ENCODE results near the gene GSE1.

GSE1 gene

DNA sequence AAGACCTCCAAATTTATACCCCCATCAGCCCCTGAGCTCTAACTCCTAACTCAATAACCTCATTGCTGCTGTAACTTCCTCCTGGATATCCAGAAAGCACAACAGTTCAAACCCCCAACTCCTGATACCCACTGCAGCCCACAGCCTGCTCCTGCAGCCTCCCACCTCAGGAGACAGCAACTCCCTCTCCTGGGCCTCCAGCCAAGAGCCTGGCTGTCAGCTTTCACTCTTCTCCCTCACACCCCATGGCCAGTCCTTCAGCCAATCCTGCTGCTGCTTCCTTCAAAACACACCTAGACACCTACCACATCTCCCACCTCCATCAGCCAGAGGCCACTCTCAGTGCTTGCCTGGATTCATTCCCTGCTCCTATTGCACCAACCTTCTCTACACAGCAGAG is 70.2 kb downstream of the GSE1 start:
- no peak for DNase-seq

GRCh38 chr16:85685251-85685650 is 72.1 kb downstream of the GSE1 start:
- DNase-seq, result no peak

DNA sequence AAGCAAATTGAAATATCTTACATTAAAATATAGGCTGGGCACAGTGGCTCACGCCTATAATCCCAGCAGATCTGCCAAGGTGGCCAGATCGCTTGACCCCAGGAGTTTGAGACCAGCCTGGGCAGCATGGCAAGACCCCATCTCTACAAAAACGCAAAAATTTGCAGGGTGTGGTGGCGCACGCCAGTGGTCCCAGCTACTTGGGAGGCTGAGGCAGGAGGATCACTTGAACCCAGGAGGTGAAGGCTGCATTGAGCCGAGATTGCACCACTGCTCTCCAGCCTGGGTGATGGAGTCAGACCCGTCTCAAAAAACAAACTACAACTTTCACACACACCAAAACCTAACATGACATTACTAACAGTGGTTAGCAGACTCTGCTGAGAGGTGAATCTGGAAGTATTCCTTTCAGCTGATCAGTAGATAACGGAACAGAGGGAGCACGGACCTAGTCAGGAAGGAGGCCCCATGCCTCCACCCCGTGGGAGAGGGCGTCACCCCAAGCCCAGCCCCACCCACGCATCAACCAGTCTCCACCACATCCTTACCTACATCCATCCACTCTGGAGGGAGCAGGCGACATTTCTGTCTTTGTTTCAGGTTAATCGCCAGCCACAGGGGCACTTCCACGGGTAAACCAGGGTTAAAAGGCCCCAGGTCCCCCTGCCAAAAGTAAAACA is 73.9 kb downstream of the GSE1 start:
- DNase-seq, result no peak

GRCh38 chr16:85687651-85688471 is 74.7 kb downstream of the GSE1 start:
- no peak for DNase-seq

GRCh38 chr16:85688586-85689284 is 75.6 kb downstream of the GSE1 start, which contains the start of gene GINS2:
TSS of gene GINS2 (minus strand) at chr16:85688954. CDS start at chr16:85688898, 56 bp downstream.
- DNase-seq, result peak; percentile 75 to 81

DNA sequence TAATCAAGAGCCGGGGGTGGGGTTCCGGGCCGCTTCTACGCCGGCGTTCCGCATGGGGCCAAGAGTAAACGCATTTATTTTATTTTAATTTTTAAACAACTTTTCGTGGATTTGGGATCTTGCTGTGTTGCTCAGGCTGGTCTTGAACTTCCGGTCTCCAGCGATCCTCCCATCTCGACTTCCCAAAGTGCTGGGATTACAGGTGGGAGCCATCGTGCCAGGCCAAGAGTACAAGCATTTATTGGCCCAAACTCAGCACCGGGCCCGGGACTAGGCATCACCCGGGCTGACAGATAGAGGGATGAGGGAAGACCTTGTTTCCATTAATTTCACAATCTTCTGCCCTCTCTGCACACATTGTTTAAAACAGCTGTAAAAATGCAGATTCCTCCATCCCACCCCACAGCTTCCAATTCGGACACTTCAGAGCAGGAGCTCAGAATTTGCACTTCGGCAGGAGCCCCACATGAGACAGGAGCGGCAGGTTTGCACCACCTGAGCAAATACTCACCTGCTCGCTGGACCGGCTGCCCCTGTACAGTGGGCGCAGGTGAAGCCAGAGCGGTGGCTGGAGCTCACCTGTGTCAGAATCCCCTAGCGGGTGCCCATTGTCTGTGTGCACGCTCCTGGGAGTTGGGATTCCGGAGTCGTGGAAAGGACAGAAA is 76.3 kb downstream of the GSE1 start:
- DNase-seq, result no peak

DNA sequence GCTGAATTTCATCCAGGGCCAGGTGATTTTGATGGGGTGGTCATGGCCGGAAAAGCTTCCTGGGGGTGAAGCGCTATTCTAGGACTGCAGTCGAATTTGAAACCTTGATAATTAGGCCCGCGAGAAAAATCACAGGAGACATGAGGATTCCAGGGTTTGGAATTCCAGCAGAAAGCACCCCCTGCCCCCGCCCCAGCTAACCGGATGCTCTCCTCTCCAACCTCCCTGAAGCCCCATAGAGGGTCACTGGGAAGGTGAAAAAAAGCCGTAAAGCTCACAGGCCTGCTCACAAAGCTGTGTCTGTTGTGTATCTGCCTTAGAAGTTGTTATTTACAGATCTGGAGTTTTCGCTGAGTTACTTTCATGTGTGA is 76.8 kb downstream of the GSE1 start:
- no peak for DNase-seq

GRCh38 chr16:85690469-85691064 is 77.4 kb downstream of the GSE1 start:
- no peak for DNase-seq

DNA sequence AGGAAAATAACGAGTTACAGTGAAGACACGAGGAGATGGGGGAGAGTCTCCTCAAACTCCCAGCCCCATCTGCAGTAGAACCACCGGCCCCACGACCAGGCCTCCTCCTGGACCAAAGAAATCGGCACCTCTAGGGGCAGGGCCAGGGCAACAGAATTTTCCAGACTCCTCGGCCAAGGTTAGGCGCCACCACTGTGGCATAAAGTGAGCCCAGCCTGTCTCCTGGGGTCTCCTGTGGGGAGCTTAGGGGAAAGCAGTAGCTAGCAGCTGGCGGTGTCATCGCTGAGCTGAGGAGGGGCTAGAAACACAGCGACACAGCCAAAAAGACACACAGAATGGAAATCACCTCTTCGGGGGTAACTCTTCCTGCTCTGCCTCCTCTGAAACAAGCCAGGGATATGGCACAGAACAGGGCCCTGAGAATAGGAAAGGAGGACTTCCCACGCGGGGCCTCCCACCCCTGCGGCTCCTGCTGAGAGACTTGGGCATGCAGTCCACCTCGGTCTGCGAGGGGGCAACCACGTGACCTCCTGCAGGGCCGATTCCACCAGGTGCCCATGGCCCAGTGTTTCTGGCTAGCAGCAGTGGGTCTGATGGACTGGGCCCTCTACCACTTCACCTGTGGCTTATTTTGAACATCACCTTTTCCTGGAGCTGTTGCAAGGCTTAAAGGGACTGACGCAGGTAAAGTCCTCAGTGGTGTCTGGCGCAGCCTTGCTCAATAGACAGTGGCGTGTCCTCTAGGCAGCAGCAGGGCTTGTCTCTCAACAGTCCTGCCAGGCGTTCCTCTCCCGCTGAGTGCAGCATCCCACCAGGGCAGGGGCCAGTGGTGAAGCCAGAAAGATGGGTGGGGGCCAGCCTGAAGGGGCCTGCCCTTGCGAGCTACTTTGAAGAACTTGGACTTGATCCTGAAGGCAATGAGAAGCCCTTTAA is 82.3 kb downstream of the GSE1 start:
- no peak for DNase-seq

DNA sequence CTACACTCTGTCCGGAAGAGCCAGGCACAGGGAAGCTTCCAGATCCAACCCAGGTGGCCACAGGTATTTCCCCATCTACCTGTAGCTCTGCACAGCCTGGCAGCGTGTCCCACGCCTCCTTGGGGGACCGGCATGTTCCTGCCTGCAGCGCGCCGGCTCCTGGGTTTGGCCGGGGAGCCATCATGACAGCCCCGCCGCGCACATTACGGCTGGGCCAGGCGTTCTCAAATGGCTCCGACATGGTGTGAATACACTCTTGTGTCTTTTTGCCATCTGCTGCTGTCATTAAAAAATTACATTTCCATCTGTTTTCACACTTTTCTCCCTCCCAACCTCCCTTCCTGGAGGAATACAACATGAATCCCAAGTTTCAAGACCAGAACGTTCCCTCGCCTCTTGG is 83.7 kb downstream of the GSE1 start:
- DNase-seq, result no peak

DNA sequence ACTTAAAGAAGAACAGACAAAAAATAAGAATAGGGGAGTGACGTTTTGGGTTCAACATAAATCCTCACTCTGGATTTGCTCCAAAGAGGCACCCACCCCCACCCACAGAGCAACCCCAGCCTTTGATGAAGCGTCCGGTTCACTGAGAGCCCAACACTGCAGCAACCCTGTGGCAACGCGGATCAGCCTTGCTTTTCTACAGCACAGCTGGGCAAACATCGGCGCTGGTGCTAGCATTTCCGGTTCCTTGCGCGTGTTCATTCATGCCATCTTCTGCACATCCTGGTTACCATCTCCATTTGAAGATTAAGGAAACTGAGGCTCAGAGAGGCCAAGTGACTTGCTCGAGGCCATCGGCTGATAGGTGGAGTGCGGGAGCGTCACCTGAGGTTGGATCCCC is 84.3 kb downstream of the GSE1 start:
- no peak for DNase-seq

DNA sequence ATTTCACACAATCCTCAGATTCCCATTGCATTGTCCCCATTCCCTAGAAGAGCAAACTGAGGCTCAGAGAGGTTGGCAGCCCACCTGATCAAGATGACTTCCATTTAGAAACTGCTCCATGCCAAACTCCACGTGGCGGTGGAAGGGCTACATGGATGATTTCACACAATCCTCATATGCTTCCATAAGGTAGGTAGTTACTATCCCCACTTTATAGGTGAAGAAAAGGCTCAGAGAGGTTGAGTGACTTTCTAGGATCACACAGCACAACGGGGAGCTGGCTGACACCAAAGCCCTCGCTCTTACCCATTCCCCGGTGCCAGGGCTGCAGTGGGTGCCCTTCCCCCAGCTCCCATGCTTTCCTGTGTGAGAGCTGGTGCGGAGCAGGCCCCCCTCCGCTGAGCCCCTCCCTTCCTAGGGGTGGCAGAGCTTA is 85.4 kb downstream of the GSE1 start:
- DNase-seq, result no peak

- DNase-seq, result no peak
Observed at GRCh38 chr16:85698935-85699558, 85.9 kb downstream of the GSE1 start.

- peak in 1 of 2 donors; percentile 25 for DNase-seq
Observed at GRCh38 chr16:85699628-85700027, 86.5 kb downstream of the GSE1 start.

DNA sequence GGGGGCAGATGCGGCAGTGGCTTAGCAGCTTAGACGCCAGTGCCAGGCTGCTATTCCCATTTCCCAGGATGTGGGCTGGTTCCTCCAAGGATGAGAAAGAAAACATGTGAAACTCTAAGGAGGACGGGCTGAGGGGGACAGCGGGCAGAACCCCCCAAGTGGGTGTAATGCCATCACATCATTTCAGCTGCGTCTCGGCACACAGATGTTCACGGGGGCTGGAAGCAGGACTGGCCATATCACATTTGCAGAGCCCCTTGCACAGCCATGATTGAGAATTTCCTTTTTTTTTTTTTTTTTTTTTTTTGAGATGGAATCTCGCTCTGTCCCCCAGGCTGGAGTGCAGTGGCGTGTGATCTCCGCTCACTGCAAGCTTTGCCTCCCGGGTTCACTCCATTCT is 90.9 kb downstream of the GSE1 start:
- no peak for DNase-seq

- no peak for DNase-seq
Observed at GRCh38 chr16:85704900-85705846, 92.1 kb downstream of the GSE1 start.

GRCh38 chr16:85706449-85707034 is 93.4 kb downstream of the GSE1 start:
- DNase-seq, result no peak

DNA sequence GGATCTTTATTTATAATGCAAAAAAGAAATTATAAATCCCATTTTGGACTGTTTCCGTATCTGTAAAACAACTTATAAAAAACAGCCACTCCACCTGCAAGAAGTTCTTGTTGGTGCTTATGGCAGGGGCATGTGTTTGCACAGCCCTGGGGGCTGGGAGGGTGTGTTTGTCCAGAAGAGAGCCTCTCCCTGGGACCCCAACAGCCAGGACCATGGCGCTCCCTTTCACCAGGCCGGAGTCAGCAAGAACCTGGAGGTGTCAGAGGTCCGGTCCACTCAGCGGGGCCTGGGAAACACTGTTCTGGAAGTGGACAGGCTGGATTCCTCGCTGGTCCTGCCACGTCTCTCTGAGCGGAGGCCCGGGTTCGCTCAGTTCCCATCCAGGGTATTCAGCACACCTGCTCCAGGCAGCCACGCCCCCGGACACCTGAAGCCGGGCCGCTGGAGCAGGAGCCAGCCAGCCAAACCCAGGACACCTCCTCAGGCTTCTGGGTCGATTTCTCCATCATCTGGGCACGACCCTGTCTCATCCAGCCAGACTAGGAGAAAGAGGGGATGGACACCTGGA is 94.5 kb downstream of the GSE1 start:
- no peak for DNase-seq

- DNase-seq, result no peak
Observed at GRCh38 chr16:85708338-85708737, 95.2 kb downstream of the GSE1 start.
